ENCODE data around the gene PRKCE.
"Not testable (repeated sequence)": the region's sequence is repeated elsewhere in the genome, so short reads cannot be mapped to it uniquely, and the experiment has no call there.

PRKCE gene

GRCh38 chr2:45709137-45709536 is 57.7 kb downstream of the PRKCE start:
- Histone ChIP-seq H3K4me3 (ENCODE audit: low read depth in 1 of 2, low read length in 2 of 2) (no peak overlapping the region), H3K36me3 (ENCODE audit: control insufficient read depth in 1 of 2, insufficient read depth in 2 of 2, low read length in 2 of 2) (peaks cover 0 to 4% of the 10 kb centered on the region in 2 donors), H3K4me1 (ENCODE audit: control insufficient read depth in 1 of 2, insufficient read depth in 2 of 2, low read length in 2 of 2) (no peaks in the 10 kb centered on the region), H3K27ac (ENCODE audit: low read depth, low read length) (no peak overlapping the region), H3K9me3 (ENCODE audit: control insufficient read depth in 1 of 2, low read length in 2 of 2) (no peaks in the 10 kb centered on the region), H3K27me3 (ENCODE audit: control insufficient read depth in 1 of 2, insufficient read depth in 2 of 2, low read length in 2 of 2) (no peaks in the 10 kb centered on the region), H3K9ac (ENCODE audit: low read depth in 1 of 2, low read length in 2 of 2) (no peak overlapping the region)

GRCh38 chr2:45710468-45710867 is 59.0 kb downstream of the PRKCE start:
- no peak overlapping the region for H3K27ac ChIP-seq (ENCODE audit: low read depth, low read length)

GRCh38 chr2:45711224-45711623 is 59.7 kb downstream of the PRKCE start:
- Histone ChIP-seq H3K27ac (ENCODE audit: low read depth, low read length) (no peak overlapping the region), H3K4me3 (ENCODE audit: low read depth in 1 of 2, low read length in 2 of 2) (no peak overlapping the region), H3K36me3 (ENCODE audit: control insufficient read depth in 1 of 2, insufficient read depth in 2 of 2, low read length in 2 of 2) (peaks cover 0 to 4% of the 10 kb centered on the region in 2 donors), H3K27me3 (ENCODE audit: control insufficient read depth in 1 of 2, insufficient read depth in 2 of 2, low read length in 2 of 2) (no peaks in the 10 kb centered on the region), H3K4me1 (ENCODE audit: control insufficient read depth in 1 of 2, insufficient read depth in 2 of 2, low read length in 2 of 2) (no peaks in the 10 kb centered on the region), H3K9ac (ENCODE audit: low read depth in 1 of 2, low read length in 2 of 2) (no peak overlapping the region), H3K9me3 (ENCODE audit: control insufficient read depth in 1 of 2, low read length in 2 of 2) (no peaks in the 10 kb centered on the region)

More at GRCh38 chr2:45710468-45710867, 59.0 kb downstream of the PRKCE start:
- H3K4me1 ChIP-seq (ENCODE audit: control insufficient read depth in 1 of 2, insufficient read depth in 2 of 2, low read length in 2 of 2): no peaks in the 10 kb centered on the region
- no peak overlapping the region for H3K4me3 ChIP-seq (ENCODE audit: low read depth in 1 of 2, low read length in 2 of 2)
- H3K9ac ChIP-seq (ENCODE audit: low read depth in 1 of 2, low read length in 2 of 2): no peak overlapping the region
- no peaks in the 10 kb centered on the region for H3K9me3 ChIP-seq (ENCODE audit: control insufficient read depth in 1 of 2, low read length in 2 of 2)
- H3K36me3 ChIP-seq (ENCODE audit: control insufficient read depth in 1 of 2, insufficient read depth in 2 of 2, low read length in 2 of 2): peaks cover 0 to 4% of the 10 kb centered on the region in 2 donors
- no peaks in the 10 kb centered on the region for H3K27me3 ChIP-seq (ENCODE audit: control insufficient read depth in 1 of 2, insufficient read depth in 2 of 2, low read length in 2 of 2)

GRCh38 chr2:45712570-45712969 is 61.1 kb downstream of the PRKCE start:
- Histone ChIP-seq H3K27me3 (ENCODE audit: control insufficient read depth in 1 of 2, insufficient read depth in 2 of 2, low read length in 2 of 2) (no peaks in the 10 kb centered on the region), H3K4me3 (ENCODE audit: low read depth in 1 of 2, low read length in 2 of 2) (no peak overlapping the region), H3K27ac (ENCODE audit: low read depth, low read length) (no peak overlapping the region), H3K4me1 (ENCODE audit: control insufficient read depth in 1 of 2, insufficient read depth in 2 of 2, low read length in 2 of 2) (no peaks in the 10 kb centered on the region), H3K9ac (ENCODE audit: low read depth in 1 of 2, low read length in 2 of 2) (no peak overlapping the region), H3K36me3 (ENCODE audit: control insufficient read depth in 1 of 2, insufficient read depth in 2 of 2, low read length in 2 of 2) (peaks cover 0 to 4% of the 10 kb centered on the region in 2 donors), H3K9me3 (ENCODE audit: control insufficient read depth in 1 of 2, low read length in 2 of 2) (no peaks in the 10 kb centered on the region)

- Histone ChIP-seq H3K36me3 (ENCODE audit: control insufficient read depth in 1 of 2, insufficient read depth in 2 of 2, low read length in 2 of 2) (no peaks in the 10 kb centered on the region), H3K27me3 (ENCODE audit: control insufficient read depth in 1 of 2, insufficient read depth in 2 of 2, low read length in 2 of 2) (no peaks in the 10 kb centered on the region), H3K9ac (ENCODE audit: low read depth in 1 of 2, low read length in 2 of 2) (no peak overlapping the region), H3K27ac (ENCODE audit: low read depth, low read length) (no peak overlapping the region), H3K9me3 (ENCODE audit: control insufficient read depth in 1 of 2, low read length in 2 of 2) (no peaks in the 10 kb centered on the region), H3K4me3 (ENCODE audit: low read depth in 1 of 2, low read length in 2 of 2) (no peak overlapping the region), H3K4me1 (ENCODE audit: control insufficient read depth in 1 of 2, insufficient read depth in 2 of 2, low read length in 2 of 2) (no peaks in the 10 kb centered on the region)
These were observed 61.7 kb downstream of the PRKCE start for GRCh38 chr2:45713136-45713535.

GRCh38 chr2:45713591-45713990 is 62.1 kb downstream of the PRKCE start:
- no peaks in the 10 kb centered on the region for H3K36me3 ChIP-seq (ENCODE audit: control insufficient read depth in 1 of 2, insufficient read depth in 2 of 2, low read length in 2 of 2)
- no peak overlapping the region for H3K4me3 ChIP-seq (ENCODE audit: low read depth in 1 of 2, low read length in 2 of 2)
- H3K4me1 ChIP-seq (ENCODE audit: control insufficient read depth in 1 of 2, insufficient read depth in 2 of 2, low read length in 2 of 2): no peaks in the 10 kb centered on the region
- H3K27me3 ChIP-seq (ENCODE audit: control insufficient read depth in 1 of 2, insufficient read depth in 2 of 2, low read length in 2 of 2): no peaks in the 10 kb centered on the region
- H3K9me3 ChIP-seq (ENCODE audit: control insufficient read depth in 1 of 2, low read length in 2 of 2): no peaks in the 10 kb centered on the region
- no peak overlapping the region for H3K9ac ChIP-seq (ENCODE audit: low read depth in 1 of 2, low read length in 2 of 2)
- no peak overlapping the region for H3K27ac ChIP-seq (ENCODE audit: low read depth, low read length)

- Histone ChIP-seq H3K27me3 (ENCODE audit: control insufficient read depth in 1 of 2, insufficient read depth in 2 of 2, low read length in 2 of 2) (no peaks in the 10 kb centered on the region), H3K36me3 (ENCODE audit: control insufficient read depth in 1 of 2, insufficient read depth in 2 of 2, low read length in 2 of 2) (no peaks in the 10 kb centered on the region), H3K9ac (ENCODE audit: low read depth in 1 of 2, low read length in 2 of 2) (no peak overlapping the region), H3K27ac (ENCODE audit: low read depth, low read length) (no peak overlapping the region), H3K4me1 (ENCODE audit: control insufficient read depth in 1 of 2, insufficient read depth in 2 of 2, low read length in 2 of 2) (no peaks in the 10 kb centered on the region), H3K9me3 (ENCODE audit: control insufficient read depth in 1 of 2, low read length in 2 of 2) (no peaks in the 10 kb centered on the region), H3K4me3 (ENCODE audit: low read depth in 1 of 2, low read length in 2 of 2) (no peak overlapping the region)
These were observed 63.2 kb downstream of the PRKCE start for GRCh38 chr2:45714679-45715078.

GRCh38 chr2:45715601-45716379 is 64.3 kb downstream of the PRKCE start:
- H3K9me3 ChIP-seq (ENCODE audit: control insufficient read depth in 1 of 2, low read length in 2 of 2): no peaks in the 10 kb centered on the region
- no peaks in the 10 kb centered on the region for H3K36me3 ChIP-seq (ENCODE audit: control insufficient read depth in 1 of 2, insufficient read depth in 2 of 2, low read length in 2 of 2)
- no peak overlapping the region for H3K4me3 ChIP-seq (ENCODE audit: low read depth in 1 of 2, low read length in 2 of 2)
- no peak overlapping the region for H3K27ac ChIP-seq (ENCODE audit: low read depth, low read length)
- no peaks in the 10 kb centered on the region for H3K4me1 ChIP-seq (ENCODE audit: control insufficient read depth in 1 of 2, insufficient read depth in 2 of 2, low read length in 2 of 2)
- H3K27me3 ChIP-seq (ENCODE audit: control insufficient read depth in 1 of 2, insufficient read depth in 2 of 2, low read length in 2 of 2): no peaks in the 10 kb centered on the region
- no peak overlapping the region for H3K9ac ChIP-seq (ENCODE audit: low read depth in 1 of 2, low read length in 2 of 2)

GRCh38 chr2:45716432-45716831 is 65.0 kb downstream of the PRKCE start:
- H3K36me3 ChIP-seq (ENCODE audit: control insufficient read depth in 1 of 2, insufficient read depth in 2 of 2, low read length in 2 of 2); H3K4me3 ChIP-seq (ENCODE audit: low read depth in 1 of 2, low read length in 2 of 2); H3K4me1 ChIP-seq (ENCODE audit: control insufficient read depth in 1 of 2, insufficient read depth in 2 of 2, low read length in 2 of 2); H3K27ac ChIP-seq (ENCODE audit: low read depth, low read length); H3K27me3 ChIP-seq (ENCODE audit: control insufficient read depth in 1 of 2, insufficient read depth in 2 of 2, low read length in 2 of 2); H3K9me3 ChIP-seq (ENCODE audit: control insufficient read depth in 1 of 2, low read length in 2 of 2); H3K9ac ChIP-seq (ENCODE audit: low read depth in 1 of 2, low read length in 2 of 2): not testable (repeated sequence)

GRCh38 chr2:45716915-45717314 is 65.4 kb downstream of the PRKCE start:
- Histone ChIP-seq H3K9me3 (ENCODE audit: control insufficient read depth in 1 of 2, low read length in 2 of 2) (no peaks in the 10 kb centered on the region), H3K27me3 (ENCODE audit: control insufficient read depth in 1 of 2, insufficient read depth in 2 of 2, low read length in 2 of 2) (no peaks in the 10 kb centered on the region), H3K9ac (ENCODE audit: low read depth in 1 of 2, low read length in 2 of 2) (no peak overlapping the region), H3K36me3 (ENCODE audit: control insufficient read depth in 1 of 2, insufficient read depth in 2 of 2, low read length in 2 of 2) (no peaks in the 10 kb centered on the region), H3K4me3 (ENCODE audit: low read depth in 1 of 2, low read length in 2 of 2) (no peak overlapping the region), H3K4me1 (ENCODE audit: control insufficient read depth in 1 of 2, insufficient read depth in 2 of 2, low read length in 2 of 2) (no peaks in the 10 kb centered on the region), H3K27ac (ENCODE audit: low read depth, low read length) (no peak overlapping the region)
